Measurements from ENCODE around the gene CEP83.

GRCh38 chr12:94322346-94322745, 137.3 kb downstream of the CEP83 start:
- TF ChIP-seq CTCF (optimal IDR thresholded peaks at IDR 0.05 in 1 of 3, IDR thresholded peaks at IDR 0.05 in 1 of 3, conservative IDR thresholded peaks at IDR 0.05 in 1 of 3; ENCODE audit: extremely low read depth in 1 of 3, insufficient read depth in 2 of 3, low read length in 3 of 3) (no peak), EZH2 (IDR thresholded peaks at IDR 0.05; ENCODE audit: low read length) (no peak)
